GM12875 (cell line): ENCODE results near the gene RSPO4.

Source experiments
- H3K4me3 ChIP-seq: one replicate; pipeline ENCODE4 v1.5.1; 2011; ENCODE audit warnings: low read depth, low read length, control low read depth
- CTCF ChIP-seq: IDR thresholded peaks from 2 replicates; pipeline ENCODE4 v1.5.1; 2011; ENCODE audit warnings: low read depth, mild to moderate bottlenecking, control low read depth, inconsistent platforms, low read length, moderate library complexity, borderline replicate concordance; ENCODE audit not compliant: insufficient read depth

RSPO4 gene

GRCh38 chr20:959996-960615 is 42.0 kb downstream of the RSPO4 start:
- no peak for TF ChIP-seq CTCF
- no peak overlapping the region for H3K4me3 ChIP-seq

GRCh38 chr20:958936-959815 is 42.9 kb downstream of the RSPO4 start:
- no peak for TF ChIP-seq CTCF
- H3K4me3 ChIP-seq: no peak overlapping the region

- no peak overlapping the region for H3K4me3 ChIP-seq
- no peak for TF ChIP-seq CTCF
Observed at GRCh38 chr20:957544-957943, 44.6 kb downstream of the RSPO4 start.

GRCh38 chr20:956330-956951 is 45.7 kb downstream of the RSPO4 start:
- TF ChIP-seq CTCF: peak; percentile 80
- no peak overlapping the region for H3K4me3 ChIP-seq

- H3K4me3 ChIP-seq: no peak overlapping the region
- TF ChIP-seq CTCF: no peak
Observed at GRCh38 chr20:955656-956055, 46.5 kb downstream of the RSPO4 start.

- no peak for TF ChIP-seq CTCF
- no peak overlapping the region for H3K4me3 ChIP-seq
Observed at GRCh38 chr20:955111-955510, 47.0 kb downstream of the RSPO4 start.

GRCh38 chr20:953742-954141 is 48.4 kb downstream of the RSPO4 start:
- H3K4me3 ChIP-seq: no peak overlapping the region
- no peak for TF ChIP-seq CTCF
